ENCODE results near the gene DPP6. TPM values are rescaled to one million over a fixed set of nuclear protein-coding genes. Genes with fewer than 3 reads are reported as not detected.

The DPP6 gene
- polyA plus RNA-seq, 1 donor (not counting 4 experiments of a cell fraction or from before 2014, with no cell fraction given) = not detected

- dilution Hi-C loops (cut with MboI; ENCODE audit: extremely low pct_ligation_motif_present, low sequenced_read_pairs) = no loop called here
Observed at GRCh38 chr7:154217688-154218340, 165.6 kb downstream of the DPP6 start.

DNA sequence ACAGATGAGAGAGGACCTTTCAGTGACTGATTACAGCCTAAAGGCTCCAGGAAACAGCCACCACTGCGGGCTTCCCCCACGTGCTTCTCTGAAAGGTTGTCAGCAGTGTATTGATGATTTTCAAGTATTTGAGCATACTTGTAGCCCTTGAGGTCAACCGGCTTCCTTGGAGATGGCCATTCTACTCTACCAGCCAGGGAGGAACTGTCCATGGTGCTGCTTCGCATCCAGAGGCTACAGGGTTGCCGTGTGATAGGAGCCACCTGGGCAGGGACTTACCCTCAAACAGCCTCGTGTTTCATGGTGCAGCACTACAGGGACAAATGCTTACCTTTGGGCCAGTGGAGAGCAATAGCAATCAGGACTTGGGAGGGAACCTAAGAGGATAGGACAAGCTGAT, 179.5 kb downstream of the DPP6 start:
- no peaks in the 10 kb centered on the region for H3K4me1 ChIP-seq (ENCODE audit: control insufficient read depth, extremely low read depth, insufficient read depth, low read length)
- no peak overlapping the region for H3K9ac ChIP-seq (ENCODE audit: control insufficient read depth, extremely low read depth, insufficient read depth, low read length)
- FAIRE-seq = no peak
- H3K27ac ChIP-seq (ENCODE audit: control insufficient read depth, insufficient read depth, low read length) = no peak overlapping the region
- no peak for TF ChIP-seq CTCF (optimal IDR thresholded peaks at IDR 0.05 in 1 of 3, IDR thresholded peaks at IDR 0.05 in 1 of 3, conservative IDR thresholded peaks at IDR 0.05 in 1 of 3; ENCODE audit: extremely low read depth in 1 of 3, insufficient read depth in 2 of 3, low read length in 3 of 3)
- no peak overlapping the region for H2AFZ ChIP-seq (ENCODE audit: control insufficient read depth, low read length)
- H3K9me1 ChIP-seq (ENCODE audit: control insufficient read depth, extremely low read depth, insufficient read depth, low read length) = no peaks in the 10 kb centered on the region
- no peaks in the 10 kb centered on the region for H3K36me3 ChIP-seq (ENCODE audit: control insufficient read depth in 2 of 2, extremely low read depth in 1 of 2, insufficient read depth in 2 of 2, low read length in 2 of 2)
- no peaks in the 10 kb centered on the region for H4K20me1 ChIP-seq (ENCODE audit: control insufficient read depth, extremely low read depth, insufficient read depth, low read length)
- H3K79me2 ChIP-seq (ENCODE audit: control insufficient read depth, insufficient read depth, low read length) = no peaks in the 10 kb centered on the region
- DNase-seq (ENCODE audit: low read depth, low spot score) = no peak
- dilution Hi-C loops (cut with MboI; ENCODE audit: extremely low pct_ligation_motif_present, low sequenced_read_pairs) = no loop called here
- H3K9me3 ChIP-seq (ENCODE audit: control insufficient read depth, low read depth, low read length) = peaks cover 6% of the 10 kb centered on the region
- no peak overlapping the region for H3K4me3 ChIP-seq (ENCODE audit: control insufficient read depth in 2 of 3, extremely low read depth in 1 of 3, insufficient read depth in 2 of 3, low read depth in 1 of 3, low read length in 3 of 3)
- no peaks in the 10 kb centered on the region for H3K27me3 ChIP-seq (ENCODE audit: control insufficient read depth, extremely low read depth, insufficient read depth, low read length)
- no peak overlapping the region for H3K4me2 ChIP-seq (ENCODE audit: control insufficient read depth, extremely low read depth, insufficient read depth, low read depth, low read length)

More at GRCh38 chr7:154217688-154218340, 165.6 kb downstream of the DPP6 start:
- no peaks in the 10 kb centered on the region for H3K36me3 ChIP-seq (ENCODE audit: control insufficient read depth in 2 of 2, extremely low read depth in 1 of 2, insufficient read depth in 2 of 2, low read length in 2 of 2)
- no peaks in the 10 kb centered on the region for H4K20me1 ChIP-seq (ENCODE audit: control insufficient read depth, extremely low read depth, insufficient read depth, low read length)
- no peaks in the 10 kb centered on the region for H3K9me3 ChIP-seq (ENCODE audit: control insufficient read depth, low read depth, low read length)
- H3K27ac ChIP-seq (ENCODE audit: control insufficient read depth, insufficient read depth, low read length) = no peak overlapping the region
- TF ChIP-seq EZH2 (IDR thresholded peaks at IDR 0.05; ENCODE audit: low read length) (no peak), CTCF (optimal IDR thresholded peaks at IDR 0.05 in 1 of 3, IDR thresholded peaks at IDR 0.05 in 1 of 3, conservative IDR thresholded peaks at IDR 0.05 in 1 of 3; ENCODE audit: extremely low read depth in 1 of 3, insufficient read depth in 2 of 3, low read length in 3 of 3) (no peak)
- no peak overlapping the region for H3K9ac ChIP-seq (ENCODE audit: control insufficient read depth, extremely low read depth, insufficient read depth, low read length)
- FAIRE-seq (no peak), DNase-seq (ENCODE audit: low read depth, low spot score) (no peak)
- no peaks in the 10 kb centered on the region for H3K9me1 ChIP-seq (ENCODE audit: control insufficient read depth, extremely low read depth, insufficient read depth, low read length)
- no peaks in the 10 kb centered on the region for H3K4me1 ChIP-seq (ENCODE audit: control insufficient read depth, extremely low read depth, insufficient read depth, low read length)
- H2AFZ ChIP-seq (ENCODE audit: control insufficient read depth, low read length) = no peak overlapping the region
- H3K4me3 ChIP-seq (ENCODE audit: control insufficient read depth in 2 of 3, extremely low read depth in 1 of 3, insufficient read depth in 2 of 3, low read depth in 1 of 3, low read length in 3 of 3) = no peak overlapping the region
- H3K79me2 ChIP-seq (ENCODE audit: control insufficient read depth, insufficient read depth, low read length) = no peaks in the 10 kb centered on the region
- H3K27me3 ChIP-seq (ENCODE audit: control insufficient read depth, extremely low read depth, insufficient read depth, low read length) = no peaks in the 10 kb centered on the region
- no peak overlapping the region for H3K4me2 ChIP-seq (ENCODE audit: control insufficient read depth, extremely low read depth, insufficient read depth, low read depth, low read length)

All from keratinocyte (primary cell).